Small intestine (tissue), 7 donors: Measurements from ENCODE around the gene LAMA4. TPM values are rescaled to one million over a fixed set of nuclear protein-coding genes. Genes with fewer than 3 reads are reported as not detected.

ENCODE experiments used
- DNase-seq, 2 donors: peaks; one replicate each; pipeline versions ENCODE4 v3.0.0 to v3.0.0-alpha.2; 2013
- FAIRE-seq: peaks from 2 replicates; lab custom pipeline; 2012; peaks lifted over from hg19 to GRCh38; lab: Jason Lieb, UNC
- H3K27ac ChIP-seq, 3 donors: one replicate each; pipeline ENCODE4 v1.5.1; 2013; ENCODE audit warnings: low read length in 2 of 3, mild to moderate bottlenecking in 2 of 3, control low read depth in 1 of 3, inconsistent platforms in 1 of 3, low read depth in 1 of 3, moderate library complexity in 1 of 3
- H3K27me3 ChIP-seq, 3 donors: one replicate each; pipeline ENCODE4 v1.6.1; 2013; ENCODE audit warnings: low read length in 3 of 3, inconsistent platforms in 1 of 3; ENCODE audit not compliant: control insufficient read depth in 3 of 3, insufficient read depth in 3 of 3
- H3K36me3 ChIP-seq, 3 donors: one replicate each; pipeline ENCODE4 v1.6.1; 2013; ENCODE audit warnings: low read length in 3 of 3, inconsistent platforms in 1 of 3, low read depth in 1 of 3, mild to moderate bottlenecking in 1 of 3, moderate library complexity in 1 of 3; ENCODE audit not compliant: control insufficient read depth in 3 of 3, insufficient read depth in 2 of 3
- H3K4me1 ChIP-seq, 3 donors: one replicate each; pipeline ENCODE4 v1.6.1; 2013; ENCODE audit warnings: low read length in 2 of 3, inconsistent platforms in 1 of 3, low read depth in 1 of 3, mild to moderate bottlenecking in 1 of 3, moderate library complexity in 1 of 3; ENCODE audit not compliant: control insufficient read depth in 3 of 3, insufficient read depth in 2 of 3
- H3K4me3 ChIP-seq, 3 donors: one replicate each; pipeline ENCODE4 v1.5.1; 2013; ENCODE audit warnings: low read length in 3 of 3, control low read depth in 1 of 3, inconsistent platforms in 1 of 3, low read depth in 1 of 3, mild to moderate bottlenecking in 1 of 3, moderate library complexity in 1 of 3
- H3K9me3 ChIP-seq, 2 donors: one replicate each; pipeline ENCODE4 v1.6.1; 2013; ENCODE audit warnings: low read depth in 1 of 2, low read length in 1 of 2; ENCODE audit not compliant: control insufficient read depth in 2 of 2, insufficient read depth in 1 of 2
- WGBS, 3 donors: extraction: QIAGEN DNeasy Blood & Tissue Kit; methylation state at CpG; one replicate each; pipeline ENCODE4 v1.1.7; 2013; 5-methylcytosine and 5-hydroxymethylcytosine counted together
- polyA plus RNA-seq, 4 donors: library from polyadenylated mRNA; stranded (reverse) in 3 of 4; unstranded in 1 of 4; fragments of 200-250 nt in 3 of 4; fragments of 120-200 nt in 1 of 4; gene quantifications; one replicate each; pipeline versions ENCODE4 v1.2.1 to v1.2.3, GENCODE V29; 2013
- donor health status: healthy with polysubstance abuse.
- donor health status: control.
- donor health status: control.
- donor health status: Bipolar disorder and iron deficiency.
- donor health status: healthy.

Gene LAMA4
- polyA plus RNA-seq, 4 donors: 2.0 to 29.7 (median 9.1) TPM

- DNase-seq (no peak), FAIRE-seq (no peak)
- H3K36me3 ChIP-seq: peaks cover 0 to 3% (median 0%) of the 10 kb centered on the region in 3 donors
- no peaks in the 10 kb centered on the region for H3K9me3 ChIP-seq
- 44 to 62% (median 61%) methylated on average over 3 of the region's 3 CpGs for WGBS, 3 donors
- no peaks in the 10 kb centered on the region for H3K27me3 ChIP-seq
- H3K27ac ChIP-seq: no peak overlapping the region
- no peak overlapping the region for H3K4me3 ChIP-seq
- H3K4me1 ChIP-seq: no peaks in the 10 kb centered on the region
Measured at GRCh38 chr6:112066606-112067005, 187.8 kb downstream of the LAMA4 start.

GRCh38 chr6:112065426-112065986 lies 188.9 kb downstream of the LAMA4 start:
- WGBS, 3 donors: 63 to 65% (median 64%) methylated on average over 6 of the region's 6 CpGs
- H3K36me3 ChIP-seq: peaks cover 0 to 3% (median 0%) of the 10 kb centered on the region in 3 donors
- FAIRE-seq (no peak), DNase-seq (no peak)
- no peaks in the 10 kb centered on the region for H3K9me3 ChIP-seq
- no peaks in the 10 kb centered on the region for H3K4me1 ChIP-seq
- no peak overlapping the region for H3K27ac ChIP-seq
- H3K4me3 ChIP-seq: no peak overlapping the region
- no peaks in the 10 kb centered on the region for H3K27me3 ChIP-seq

GRCh38 chr6:112062966-112063365 lies 191.4 kb downstream of the LAMA4 start:
- no peaks in the 10 kb centered on the region for H3K4me1 ChIP-seq
- WGBS, 3 donors: 76 to 82% (median 78%) methylated on average over 3 of the region's 3 CpGs

GRCh38 chr6:112061605-112062004 lies 192.8 kb downstream of the LAMA4 start:
- Histone ChIP-seq H3K27me3 (no peaks in the 10 kb centered on the region), H3K4me3 (no peak overlapping the region), H3K36me3 (no peaks in the 10 kb centered on the region), H3K27ac (no peak overlapping the region), H3K4me1 (no peaks in the 10 kb centered on the region), H3K9me3 (no peaks in the 10 kb centered on the region)
- FAIRE-seq (no peak), DNase-seq (no peak)
- WGBS, 3 donors: 88 to 91% (median 89%) methylated on average over 4 of the region's 4 CpGs

More at GRCh38 chr6:112062966-112063365, 191.4 kb downstream of the LAMA4 start:
- Histone ChIP-seq H3K9me3 (no peaks in the 10 kb centered on the region), H3K27ac (no peak overlapping the region), H3K27me3 (no peaks in the 10 kb centered on the region), H3K36me3 (no peaks in the 10 kb centered on the region), H3K4me3 (no peak overlapping the region)
- no peak for DNase-seq
- no peak for FAIRE-seq

Other genes with a start within 250 kb of the LAMA4 start
- gene CCN6, start 200.5 kb downstream of the LAMA4 start, polyA plus RNA-seq: under 1 TPM in 1 of 4 donors, not detected in 3; 0.28 TPM
- gene TUBE1, start 167.1 kb downstream of the LAMA4 start, polyA plus RNA-seq: 10 to 100 TPM in 2 of 4 donors, 1 to 10 TPM in 2; 4.9 to 29.3 (median 9.8) TPM
- 1 to 10 TPM in 3 of 4 donors, not detected in 1; 5.3 to 7.6 (median 6.8) TPM for gene FAM229B, start 167.0 kb downstream of the LAMA4 start, polyA plus RNA-seq
- not detected for gene RFPL4B, start 92.8 kb upstream of the LAMA4 start, polyA plus RNA-seq